GM12878 (cell line): ENCODE results near the gene EGF. TPM values are rescaled to one million over a fixed set of nuclear protein-coding genes. Genes with fewer than 3 reads are reported as not detected.

ENCODE experiments used
- ATAC-seq: fragments of 200-7000 bp; cut with Tn5 transposase; 3 replicates; pipeline ENCODE4 v1.9.1; 2020; ENCODE audit warnings: mild to moderate bottlenecking, moderate library complexity
- BruUV-seq: library from RNA; stranded (reverse); fragments of 400-500 nt; replicated peaks from 2 replicates; lab custom pipeline; 2021; lab: Mats Ljungman, UMichigan
- CTCF ChIA-PET: fragments of 300-600 bp; sonication (Branson Sonifier 250); formaldehyde crosslinking; extraction: SDS; loops from one replicate; lab custom pipeline; 2021; ENCODE audit warnings: inconsistent platforms; lab: Yijun Ruan, JAX
- POLR2A ChIA-PET: fragments of 350-600 bp; formaldehyde crosslinking; extraction: SDS; loops from one replicate; lab custom pipeline; 2021; ENCODE audit warnings: inconsistent platforms; lab: Charles Lee
- RAD21 ChIA-PET: fragments of 300-600 bp; sonication (Branson Sonifier 250); formaldehyde crosslinking; loops from one replicate; lab custom pipeline; 2023; ENCODE audit warnings: antibody characterized with exemption; ENCODE audit not compliant: unreplicated experiment; lab: Charles Lee
- SMC1A ChIA-PET: fragments of 300-600 bp; sonication (Branson Sonifier 250); formaldehyde crosslinking; loops from one replicate; lab custom pipeline; 2023; ENCODE audit not compliant: unreplicated experiment, uncharacterized antibody; lab: Charles Lee
- DNase-seq: peaks from one replicate; pipeline ENCODE4 v3.0.0-alpha.2; 2011; ENCODE audit warnings: low read depth, low spot score
- FAIRE-seq: peaks from 3 replicates; lab custom pipeline; 2011; peaks lifted over from hg19 to GRCh38; lab: Jason Lieb, UNC
- H2AFZ ChIP-seq: 2 replicates; pipeline ENCODE4 v1.6.0; 2011; ENCODE audit warnings: low read depth, low read length, control low read depth; ENCODE audit not compliant: control insufficient read depth
- H3K27ac ChIP-seq: 2 replicates; pipeline ENCODE4 v1.5.1; 2011; ENCODE audit warnings: control low read depth; ENCODE audit not compliant: control insufficient read depth, insufficient read depth
- H3K27me3 ChIP-seq, 2 experiments: replicated peaks in 1 of 2; 2 replicates each; pipeline versions ENCODE4 v1.6.0 to v1.6.1; 2011; ENCODE audit warnings: low read length in 1 of 2; ENCODE audit not compliant: control insufficient read depth in 2 of 2, insufficient read depth in 2 of 2
- H3K36me3 ChIP-seq, 2 experiments: 2 replicates each; pipeline ENCODE4 v1.5.1; 2011; ENCODE audit warnings: low read length in 1 of 2; ENCODE audit not compliant: control insufficient read depth in 2 of 2, insufficient read depth in 2 of 2
- H3K4me1 ChIP-seq: 2 replicates; pipeline ENCODE4 v1.6.1; 2011; ENCODE audit warnings: mild to moderate bottlenecking, low read length, moderate library complexity, mixed read lengths; ENCODE audit not compliant: control insufficient read depth, insufficient read depth
- H3K4me2 ChIP-seq: 2 replicates; pipeline ENCODE4 v1.6.0; 2011; ENCODE audit warnings: control low read depth; ENCODE audit not compliant: control insufficient read depth, insufficient read depth
- H3K4me3 ChIP-seq: fragments of 200-600 bp; sonication (generic); 2 replicates; pipeline ENCODE4 v1.5.1; 2016
- H3K79me2 ChIP-seq: 2 replicates; pipeline ENCODE4 v1.6.0; 2011; ENCODE audit warnings: low read length; ENCODE audit not compliant: control insufficient read depth, insufficient read depth
- H3K9ac ChIP-seq: 2 replicates; pipeline ENCODE4 v1.8.0; 2011; ENCODE audit warnings: low read length, control low read depth, mixed read lengths; ENCODE audit not compliant: control insufficient read depth, insufficient read depth
- H3K9me3 ChIP-seq: replicated peaks from 3 replicates; pipeline ENCODE4 v1.5.1; 2011; ENCODE audit warnings: mild to moderate bottlenecking, low read length; ENCODE audit not compliant: control insufficient read depth, insufficient read depth
- H4K20me1 ChIP-seq: 2 replicates; pipeline ENCODE4 v1.6.0; 2011; ENCODE audit not compliant: control insufficient read depth, insufficient read depth
- BRCA1 ChIP-seq: IDR thresholded peaks from 2 replicates; pipeline ENCODE4 v1.6.1; 2011; ENCODE audit warnings: low read depth, low read length, improper control_type of control experiment
- ESRRA ChIP-seq: IDR thresholded peaks from 2 replicates; pipeline ENCODE4 v1.6.1; 2012; ENCODE audit warnings: mild to moderate bottlenecking, low read length, improper control_type of control experiment
- HCFC1 ChIP-seq: fragments of 150-350 bp; IDR thresholded peaks from 2 replicates; pipeline ENCODE4 v1.6.1; 2014; ENCODE audit warnings: low read length
- IKZF1 ChIP-seq: fragments of 450-650 bp; conservative IDR thresholded peaks from 2 replicates; pipeline ENCODE4 v1.6.1; 2017; ENCODE audit warnings: antibody characterized with exemption, mild to moderate bottlenecking
- IKZF2 ChIP-seq, 2 experiments: fragments of 450-650 bp; IDR thresholded peaks; 2 replicates each; pipeline ENCODE4 v1.6.1; 2017; ENCODE audit warnings: mild to moderate bottlenecking in 2 of 2, moderate library complexity in 2 of 2
- PAX8 ChIP-seq: fragments of 450-650 bp; IDR thresholded peaks from 2 replicates; pipeline ENCODE4 v1.6.1; 2017; ENCODE audit warnings: mild to moderate bottlenecking, moderate library complexity
- POU2F2 ChIP-seq: IDR thresholded peaks from 3 replicates; pipeline ENCODE4 v1.6.1; 2011; ENCODE audit warnings: low read depth, mild to moderate bottlenecking, low read length, borderline replicate concordance
- SMC3 ChIP-seq: IDR thresholded peaks from 2 replicates; pipeline ENCODE4 v1.6.1; 2011; ENCODE audit warnings: low read length, improper control_type of control experiment, borderline replicate concordance
- SPI1 ChIP-seq: IDR thresholded peaks from 2 replicates; pipeline ENCODE4 v1.6.1; 2011; ENCODE audit warnings: low read depth, mild to moderate bottlenecking, low read length, moderate library complexity, borderline replicate concordance; ENCODE audit not compliant: insufficient read depth
- STAT1 ChIP-seq: fragments of 450-650 bp; conservative IDR thresholded peaks from 2 replicates; pipeline ENCODE4 v1.6.1; 2014; ENCODE audit warnings: antibody characterized with exemption, mild to moderate bottlenecking
- WGBS: methylation state at CpG from one replicate; pipeline ENCODE4 v1.1.6; 2016; ENCODE audit warnings: low lambda C conversion rate; ENCODE audit not compliant: insufficient replicate concordance, insufficient coverage; ENCODE audit errors: missing lambda C conversion rate; 5-methylcytosine and 5-hydroxymethylcytosine counted together
- in situ Hi-C: fragments of 300-500 bp; cut with MboI; formaldehyde crosslinking; loops from 9 replicates; pipeline ENCODE4 v1.14.3; 2018; ENCODE audit warnings: mixed read lengths
- intact Hi-C: fragments of 100-400 bp; cut with micrococcal nuclease; formaldehyde crosslinking; loops from one replicate; pipeline ENCODE4 v1.14.2; 2022; ENCODE audit not compliant: unreplicated experiment
- polyA plus RNA-seq, 11 experiments: library from polyadenylated mRNA; depleted of rRNA in 4 of 11; unstranded in 6 of 11; stranded (reverse) in 5 of 11; fragments of >200 nt; fragmentation: Nextera tagmentation in 4 of 11; fragmentation: Illumina TruSeq in 1 of 11; extraction: Ambion mirVana in 4 of 11; extraction: Trizol in 1 of 11; gene quantifications; 1 replicate in 1 of 11; 2 replicates in 10 of 11; pipeline versions ENCODE4 v1.2.1 to v1.2.3, GENCODE V29; 2011 to 2016; ENCODE audit warnings: inconsistent platforms in 2 of 11, missing spikeins in 2 of 11, low read depth in 1 of 11
- total RNA-seq, 4 experiments: library from RNA; depleted of rRNA in 3 of 4; stranded (reverse); fragments of >200 nt in 3 of 4; fragmentation: Illumina TruSeq in 1 of 4; extraction: Trizol in 1 of 4; gene quantifications; 2 replicates each; pipeline versions ENCODE4 v1.2.1 to v1.2.3, GENCODE V29; 2013 to 2021
- TF ChIP-seq, protein P1 (sequence below): fragments of 450-650 bp; formaldehyde crosslinking; IDR thresholded peaks from 2 replicates; pipeline ENCODE4 v1.4.0; 2022; ENCODE audit warnings: mild to moderate bottlenecking, moderate library complexity

EGF gene
- total and polyA plus RNA-seq, 10 of the 15 experiments (the other 5 are each of a cell fraction or from before 2014, with no cell fraction given): 0.02 to 0.90 (median 0.19) TPM; not detected in 4

DNA sequence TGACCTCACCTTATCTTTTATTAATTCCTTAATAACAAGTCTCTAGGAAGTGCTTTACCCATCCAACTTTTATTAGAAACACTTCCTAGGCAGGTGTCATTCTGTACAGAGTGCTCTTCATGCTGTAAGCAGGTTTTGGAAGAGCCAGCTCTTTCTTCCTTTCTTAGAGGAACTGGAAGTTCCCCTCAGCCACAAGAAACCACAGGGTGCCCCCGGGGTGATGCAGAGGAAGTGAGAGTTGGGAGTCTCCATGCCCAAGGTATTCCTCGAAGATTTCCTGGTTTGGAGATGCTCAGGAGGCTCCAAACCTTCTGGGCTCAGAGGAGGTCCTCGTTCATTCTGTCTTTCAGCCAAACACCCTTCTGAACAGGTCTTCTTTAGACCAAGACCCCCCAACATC is 83.8 kb downstream of the EGF start:
- Histone ChIP-seq H2AFZ (no peak overlapping the region), H3K27ac (no peak overlapping the region), H3K4me1 (peaks cover 25% of the 10 kb centered on the region), H3K9ac (no peak overlapping the region), H4K20me1 (no peaks in the 10 kb centered on the region), H3K27me3 (no peaks in the 10 kb centered on the region), H3K4me3 (no peak overlapping the region), H3K36me3 (no peaks in the 10 kb centered on the region), H3K9me3 (no peaks in the 10 kb centered on the region), H3K4me2 (no peak overlapping the region), H3K79me2 (no peaks in the 10 kb centered on the region)
- ATAC-seq (no peak), FAIRE-seq (no peak), DNase-seq (no peak)
- no TSS peak for BruUV-seq
- CTCF ChIA-PET: interaction anchor here (0.7 to 22.1 kb wide), 6 partner anchors 10 to 573 kb away, joined by 4 to 812 read pairs (median 11); no protein-coding TSS in a partner anchor
- 0% methylated on average over 3 of the region's 3 CpGs for WGBS
- SMC1A ChIA-PET: interaction anchor here (1.1 to 6.8 kb wide), 3 partner anchors 309 to 522 kb away, joined by 4 to 79 read pairs (median 60); no protein-coding TSS in a partner anchor
- POLR2A ChIA-PET: no interaction called here
- RAD21 ChIA-PET: interaction anchor here (1.2 to 3.1 kb wide), 2 partner anchors 10 to 521 kb away, joined by 3 to 7 read pairs; no protein-coding TSS in a partner anchor
- in situ Hi-C loops: loop anchor here (5.0 kb wide), 1 partner anchor 521 kb away; no protein-coding TSS in a partner anchor
- intact Hi-C loops: loop anchor here (5.0 kb wide), 2 partner anchors 1286 to 1636 kb away; no protein-coding TSS in a partner anchor
- peak; percentile 31 for TF ChIP-seq IKZF1
- peak; percentile 16 to 19; a peak in 1 of 4 replicates for TF ChIP-seq IKZF2 (IDR thresholded peaks at IDR 0.05)
- peak; percentile 58; the same call in 1 of the 2 replicates for TF ChIP-seq SPI1
- no peak for TF ChIP-seq ESRRA

DNA sequence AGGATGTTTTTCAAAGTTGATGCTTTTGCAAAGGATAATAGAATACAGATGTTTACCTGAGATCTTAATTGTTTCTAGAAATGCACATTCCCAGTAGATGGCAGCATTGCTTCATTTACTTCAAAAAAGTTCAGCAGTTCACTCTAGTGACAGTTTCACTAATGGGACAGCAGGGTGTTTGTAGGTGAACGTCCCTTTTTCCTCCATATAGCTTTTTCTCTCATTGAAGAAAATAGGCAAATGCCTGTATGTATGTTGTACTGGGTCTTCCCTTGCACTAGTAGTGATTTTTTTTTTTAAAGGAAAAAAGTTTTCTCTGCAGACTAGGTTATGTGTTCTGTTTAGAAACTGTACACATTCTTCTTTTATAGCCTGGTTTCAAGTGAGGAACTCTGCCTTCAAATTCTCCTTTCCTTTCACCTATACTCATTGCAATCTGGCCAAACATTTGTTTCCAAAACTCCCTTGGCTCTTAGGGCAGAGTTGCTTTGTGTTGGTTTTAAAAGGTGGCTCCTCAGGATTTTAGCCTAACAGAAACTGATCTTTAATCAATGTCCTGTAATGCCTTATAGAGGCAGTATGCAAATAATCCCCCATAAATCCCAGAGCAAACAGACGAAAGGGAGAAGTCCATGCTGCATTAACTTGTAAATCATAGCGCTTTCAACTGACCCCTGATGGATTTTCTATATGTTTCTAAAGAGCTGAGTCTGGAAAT is 86.3 kb downstream of the EGF start:
- H3K79me2 ChIP-seq: no peaks in the 10 kb centered on the region
- ChIA-PET RAD21 (interaction anchor here (1.0 to 3.6 kb wide), 10 partner anchors 10 to 519 kb away, joined by 3 to 16 read pairs (median 4); no protein-coding TSS in a partner anchor), POLR2A (no interaction called here), SMC1A (interaction anchor here (0.6 to 6.8 kb wide), 14 partner anchors 10 to 1636 kb away, joined by 3 to 79 read pairs (median 4); no protein-coding TSS in a partner anchor), CTCF (interaction anchor here (0.7 to 22.1 kb wide), 23 partner anchors 10 to 571 kb away, joined by 3 to 812 read pairs (median 4); no protein-coding TSS in a partner anchor)
- peaks cover 15% of the 10 kb centered on the region for H3K4me1 ChIP-seq
- no peak overlapping the region for H3K4me2 ChIP-seq
- H3K27ac ChIP-seq: no peak overlapping the region
- ATAC-seq: peak; percentile 65
- intact Hi-C loops: loop anchor here (1.0 to 5.0 kb wide), 3 partner anchors 517 to 1633 kb away; no protein-coding TSS in a partner anchor
- peak; percentile 38 for DNase-seq
- WGBS: 37% methylated on average over 3 of the region's 3 CpGs
- H4K20me1 ChIP-seq: no peaks in the 10 kb centered on the region
- H3K9me3 ChIP-seq: no peaks in the 10 kb centered on the region
- no TSS peak for BruUV-seq
- no peak overlapping the region for H2AFZ ChIP-seq
- H3K36me3 ChIP-seq: no peaks in the 10 kb centered on the region
- no peak overlapping the region for H3K4me3 ChIP-seq
- FAIRE-seq: peak; percentile 94
- in situ Hi-C loops: loop anchor here (5.0 kb wide), 1 partner anchor 518 kb away; no protein-coding TSS in a partner anchor
- no peaks in the 10 kb centered on the region for H3K27me3 ChIP-seq
- H3K9ac ChIP-seq: no peak overlapping the region
- peak; percentile 70; the same call in 1 of the 2 replicates for TF ChIP-seq SMC3
- TF ChIP-seq POU2F2: no peak
- TF ChIP-seq PAX8: no peak
- no peak for TF ChIP-seq STAT1
- no peak for TF ChIP-seq HCFC1
- TF ChIP-seq BRCA1: no peak
- TF ChIP-seq, protein P1, sequence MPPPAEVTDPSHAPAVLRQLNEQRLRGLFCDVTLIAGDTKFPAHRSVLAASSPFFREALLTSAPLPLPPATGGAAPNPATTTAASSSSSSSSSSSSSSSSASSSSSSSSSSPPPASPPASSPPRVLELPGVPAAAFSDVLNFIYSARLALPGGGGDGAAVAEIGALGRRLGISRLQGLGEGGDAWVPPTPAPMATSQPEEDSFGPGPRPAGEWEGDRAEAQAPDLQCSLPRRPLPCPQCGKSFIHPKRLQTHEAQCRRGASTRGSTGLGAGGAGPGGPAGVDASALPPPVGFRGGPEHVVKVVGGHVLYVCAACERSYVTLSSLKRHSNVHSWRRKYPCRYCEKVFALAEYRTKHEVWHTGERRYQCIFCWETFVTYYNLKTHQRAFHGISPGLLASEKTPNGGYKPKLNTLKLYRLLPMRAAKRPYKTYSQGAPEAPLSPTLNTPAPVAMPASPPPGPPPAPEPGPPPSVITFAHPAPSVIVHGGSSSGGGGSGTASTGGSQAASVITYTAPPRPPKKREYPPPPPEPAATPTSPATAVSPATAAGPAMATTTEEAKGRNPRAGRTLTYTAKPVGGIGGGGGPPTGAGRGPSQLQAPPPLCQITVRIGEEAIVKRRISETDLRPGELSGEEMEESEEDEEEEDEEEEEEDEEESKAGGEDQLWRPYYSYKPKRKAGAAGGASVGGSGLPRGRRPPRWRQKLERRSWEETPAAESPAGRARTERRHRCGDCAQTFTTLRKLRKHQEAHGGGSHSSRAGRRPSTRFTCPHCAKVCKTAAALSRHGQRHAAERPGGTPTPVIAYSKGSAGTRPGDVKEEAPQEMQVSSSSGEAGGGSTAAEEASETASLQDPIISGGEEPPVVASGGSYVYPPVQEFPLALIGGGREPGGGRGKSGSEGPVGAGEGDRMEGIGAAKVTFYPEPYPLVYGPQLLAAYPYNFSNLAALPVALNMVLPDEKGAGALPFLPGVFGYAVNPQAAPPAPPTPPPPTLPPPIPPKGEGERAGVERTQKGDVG (CRISPR knock-in tag): no peak
